Effector memory CD4-positive, alpha-beta T cell (primary cell): ENCODE results near the gene CEP128.

Experiments used
- DNase-seq, 3 donors: peaks; one replicate each; pipeline ENCODE4 v3.0.0-alpha.2; 2020
- H3K27ac ChIP-seq: 2 replicates; pipeline ENCODE4 v1.7.0; 2013; ENCODE audit warnings: mild to moderate bottlenecking, low read length, moderate library complexity; ENCODE audit not compliant: insufficient read depth, poor library complexity, severe bottlenecking
- H3K27me3 ChIP-seq: replicated peaks from 2 replicates; pipeline ENCODE4 v1.7.0; 2013; ENCODE audit warnings: mild to moderate bottlenecking, low read length; ENCODE audit not compliant: insufficient read depth, control insufficient read depth, poor library complexity, severe bottlenecking
- H3K36me3 ChIP-seq: 2 replicates; pipeline ENCODE4 v1.7.0; 2013; ENCODE audit warnings: mild to moderate bottlenecking, low read length, moderate library complexity; ENCODE audit not compliant: control insufficient read depth, insufficient read depth
- H3K4me1 ChIP-seq: 2 replicates; pipeline ENCODE4 v1.7.0; 2013; ENCODE audit warnings: low read length, mild to moderate bottlenecking; ENCODE audit not compliant: control insufficient read depth, insufficient read depth, poor library complexity, severe bottlenecking
- H3K4me3 ChIP-seq: 2 replicates; pipeline ENCODE4 v1.7.0; 2013; ENCODE audit warnings: low read length, low read depth, mild to moderate bottlenecking; ENCODE audit not compliant: insufficient read depth, poor library complexity, severe bottlenecking
- H3K9me3 ChIP-seq: 2 replicates; pipeline ENCODE4 v1.7.0; 2013; ENCODE audit warnings: mild to moderate bottlenecking, low read length, moderate library complexity; ENCODE audit not compliant: control insufficient read depth

Gene CEP128

GRCh38 chr14:80798211-80798610 is 143.3 kb downstream of the CEP128 start:
- no peak for DNase-seq
- no peaks in the 10 kb centered on the region for H3K9me3 ChIP-seq

GRCh38 chr14:80792771-80793170 is 148.8 kb downstream of the CEP128 start:
- Histone ChIP-seq H3K36me3 (no peaks in the 10 kb centered on the region), H3K4me1 (no peaks in the 10 kb centered on the region), H3K9me3 (no peaks in the 10 kb centered on the region), H3K4me3 (no peak overlapping the region), H3K27me3 (no peaks in the 10 kb centered on the region), H3K27ac (no peak overlapping the region)
- no peak for DNase-seq

More at GRCh38 chr14:80798211-80798610, 143.3 kb downstream of the CEP128 start:
- Histone ChIP-seq H3K4me3 (no peak overlapping the region), H3K4me1 (no peaks in the 10 kb centered on the region), H3K36me3 (no peaks in the 10 kb centered on the region), H3K27ac (no peak overlapping the region), H3K27me3 (no peaks in the 10 kb centered on the region)

- Histone ChIP-seq H3K36me3 (no peaks in the 10 kb centered on the region), H3K27ac (no peak overlapping the region)
- no peak for DNase-seq
These were observed 153.7 kb downstream of the CEP128 start for GRCh38 chr14:80787876-80788275.

GRCh38 chr14:80784820-80785219 is 156.7 kb downstream of the CEP128 start:
- no peak for DNase-seq
- H3K27me3 ChIP-seq = no peaks in the 10 kb centered on the region
- no peaks in the 10 kb centered on the region for H3K36me3 ChIP-seq
- no peaks in the 10 kb centered on the region for H3K9me3 ChIP-seq
- no peak overlapping the region for H3K4me3 ChIP-seq
- no peaks in the 10 kb centered on the region for H3K4me1 ChIP-seq
- no peak overlapping the region for H3K27ac ChIP-seq

More at GRCh38 chr14:80787876-80788275, 153.7 kb downstream of the CEP128 start:
- Histone ChIP-seq H3K4me1 (no peaks in the 10 kb centered on the region), H3K27me3 (no peaks in the 10 kb centered on the region), H3K9me3 (no peaks in the 10 kb centered on the region), H3K4me3 (no peak overlapping the region)

GRCh38 chr14:80781972-80782367 is 159.6 kb downstream of the CEP128 start:
- no peaks in the 10 kb centered on the region for H3K36me3 ChIP-seq
- DNase-seq = no peak
- no peak overlapping the region for H3K27ac ChIP-seq
- no peaks in the 10 kb centered on the region for H3K27me3 ChIP-seq
- H3K4me1 ChIP-seq = no peaks in the 10 kb centered on the region
- no peak overlapping the region for H3K4me3 ChIP-seq
- H3K9me3 ChIP-seq = no peaks in the 10 kb centered on the region

- no peaks in the 10 kb centered on the region for H3K27me3 ChIP-seq
- H3K36me3 ChIP-seq = no peaks in the 10 kb centered on the region
- H3K4me1 ChIP-seq = no peaks in the 10 kb centered on the region
- DNase-seq = no peak
- H3K9me3 ChIP-seq = no peaks in the 10 kb centered on the region
- H3K27ac ChIP-seq = no peak overlapping the region
- no peak overlapping the region for H3K4me3 ChIP-seq
These were observed 161.0 kb downstream of the CEP128 start for GRCh38 chr14:80780500-80780899.

- Histone ChIP-seq H3K4me1 (no peaks in the 10 kb centered on the region), H3K27ac (no peak overlapping the region), H3K4me3 (no peak overlapping the region), H3K36me3 (no peaks in the 10 kb centered on the region), H3K27me3 (no peaks in the 10 kb centered on the region), H3K9me3 (no peaks in the 10 kb centered on the region)
- DNase-seq = no peak
These were observed 164.9 kb downstream of the CEP128 start for GRCh38 chr14:80776657-80777056.

GRCh38 chr14:80776186-80776585 is 165.4 kb downstream of the CEP128 start:
- H3K4me3 ChIP-seq = no peak overlapping the region
- no peak for DNase-seq

GRCh38 chr14:80772504-80772903 is 169.0 kb downstream of the CEP128 start:
- Histone ChIP-seq H3K27ac (no peak overlapping the region), H3K4me3 (no peak overlapping the region), H3K36me3 (no peaks in the 10 kb centered on the region)

More at GRCh38 chr14:80776186-80776585, 165.4 kb downstream of the CEP128 start:
- Histone ChIP-seq H3K4me1 (no peaks in the 10 kb centered on the region), H3K36me3 (no peaks in the 10 kb centered on the region), H3K9me3 (no peaks in the 10 kb centered on the region), H3K27ac (no peak overlapping the region), H3K27me3 (no peaks in the 10 kb centered on the region)

GRCh38 chr14:80771201-80771600 is 170.3 kb downstream of the CEP128 start:
- Histone ChIP-seq H3K27me3 (no peaks in the 10 kb centered on the region), H3K4me3 (no peak overlapping the region), H3K27ac (no peak overlapping the region), H3K36me3 (no peaks in the 10 kb centered on the region), H3K9me3 (no peaks in the 10 kb centered on the region), H3K4me1 (no peaks in the 10 kb centered on the region)
- no peak for DNase-seq

More at GRCh38 chr14:80772504-80772903, 169.0 kb downstream of the CEP128 start:
- Histone ChIP-seq H3K4me1 (no peaks in the 10 kb centered on the region), H3K9me3 (no peaks in the 10 kb centered on the region), H3K27me3 (no peaks in the 10 kb centered on the region)
- DNase-seq = no peak
